HG03571 (cell line): ENCODE measurements around the gene CLMN.

ENCODE experiments used
- ATAC-seq: cut with Tn5 transposase; IDR thresholded peaks from one replicate; pipeline ENCODE4 v1.9.1; 2021; ENCODE audit not compliant: unreplicated experiment

Gene CLMN, protein sequence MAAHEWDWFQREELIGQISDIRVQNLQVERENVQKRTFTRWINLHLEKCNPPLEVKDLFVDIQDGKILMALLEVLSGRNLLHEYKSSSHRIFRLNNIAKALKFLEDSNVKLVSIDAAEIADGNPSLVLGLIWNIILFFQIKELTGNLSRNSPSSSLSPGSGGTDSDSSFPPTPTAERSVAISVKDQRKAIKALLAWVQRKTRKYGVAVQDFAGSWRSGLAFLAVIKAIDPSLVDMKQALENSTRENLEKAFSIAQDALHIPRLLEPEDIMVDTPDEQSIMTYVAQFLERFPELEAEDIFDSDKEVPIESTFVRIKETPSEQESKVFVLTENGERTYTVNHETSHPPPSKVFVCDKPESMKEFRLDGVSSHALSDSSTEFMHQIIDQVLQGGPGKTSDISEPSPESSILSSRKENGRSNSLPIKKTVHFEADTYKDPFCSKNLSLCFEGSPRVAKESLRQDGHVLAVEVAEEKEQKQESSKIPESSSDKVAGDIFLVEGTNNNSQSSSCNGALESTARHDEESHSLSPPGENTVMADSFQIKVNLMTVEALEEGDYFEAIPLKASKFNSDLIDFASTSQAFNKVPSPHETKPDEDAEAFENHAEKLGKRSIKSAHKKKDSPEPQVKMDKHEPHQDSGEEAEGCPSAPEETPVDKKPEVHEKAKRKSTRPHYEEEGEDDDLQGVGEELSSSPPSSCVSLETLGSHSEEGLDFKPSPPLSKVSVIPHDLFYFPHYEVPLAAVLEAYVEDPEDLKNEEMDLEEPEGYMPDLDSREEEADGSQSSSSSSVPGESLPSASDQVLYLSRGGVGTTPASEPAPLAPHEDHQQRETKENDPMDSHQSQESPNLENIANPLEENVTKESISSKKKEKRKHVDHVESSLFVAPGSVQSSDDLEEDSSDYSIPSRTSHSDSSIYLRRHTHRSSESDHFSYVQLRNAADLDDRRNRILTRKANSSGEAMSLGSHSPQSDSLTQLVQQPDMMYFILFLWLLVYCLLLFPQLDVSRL

DNA sequence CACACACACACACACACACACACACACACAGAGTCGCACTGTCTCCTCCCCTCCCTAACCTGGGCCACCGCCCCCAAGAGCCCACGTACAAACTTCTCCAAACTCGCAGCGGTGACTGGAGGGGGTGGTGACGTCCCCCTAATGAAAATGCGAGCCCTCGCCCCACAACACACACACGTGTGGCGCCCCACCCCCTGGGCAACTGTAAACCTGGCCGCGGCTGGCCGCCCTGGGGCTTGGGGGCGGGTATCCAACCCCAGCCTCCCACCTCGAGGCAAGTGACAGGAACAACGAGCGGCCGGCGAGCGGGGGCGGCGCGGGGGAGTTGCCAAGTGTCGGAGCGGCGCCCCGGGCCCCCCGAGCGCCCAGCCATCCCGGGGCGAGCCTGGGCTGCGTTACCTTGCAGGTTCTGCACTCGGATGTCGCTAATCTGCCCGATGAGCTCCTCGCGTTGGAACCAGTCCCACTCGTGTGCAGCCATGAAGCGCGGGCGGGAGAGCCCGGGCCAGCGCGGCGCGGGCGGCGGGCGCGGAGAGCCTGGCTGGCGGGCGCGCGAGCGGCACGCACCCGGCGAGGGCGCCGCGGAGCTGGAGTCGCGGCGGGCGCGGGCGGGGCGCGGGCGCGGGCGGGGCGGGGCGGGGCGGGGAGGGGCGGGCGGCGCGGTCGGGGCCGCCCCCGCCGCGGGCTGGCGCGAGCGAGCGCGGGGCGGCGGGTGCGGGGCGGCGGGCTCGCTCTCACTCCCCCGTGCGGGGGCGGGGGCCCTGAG, at the start of gene CLMN:
CLMN (minus strand) TSS at position 597 of the 766 bp plus-strand sequence; CDS start at position 481, 116 bp downstream.
- no peak for ATAC-seq

DNA sequence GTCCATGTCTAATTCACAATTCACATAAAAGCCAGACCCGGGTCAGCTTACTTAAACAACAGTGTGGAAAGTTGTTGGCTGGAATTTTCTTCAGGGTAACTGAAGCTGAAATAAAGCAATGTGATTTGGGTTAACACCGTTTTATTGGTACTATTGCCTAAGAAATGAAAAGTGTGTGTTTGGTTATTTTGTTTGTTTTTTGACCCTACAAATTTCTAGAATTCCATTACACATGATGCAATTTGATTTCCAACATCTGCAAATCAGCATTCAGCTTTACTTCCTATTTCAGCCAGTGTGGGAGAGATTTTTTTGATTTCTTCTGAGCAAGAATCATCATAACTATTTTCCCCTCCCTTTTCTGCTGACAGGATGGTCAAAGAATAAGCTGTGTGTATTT, 45.7 kb upstream of the CLMN start:
- ATAC-seq, result no peak

DNA sequence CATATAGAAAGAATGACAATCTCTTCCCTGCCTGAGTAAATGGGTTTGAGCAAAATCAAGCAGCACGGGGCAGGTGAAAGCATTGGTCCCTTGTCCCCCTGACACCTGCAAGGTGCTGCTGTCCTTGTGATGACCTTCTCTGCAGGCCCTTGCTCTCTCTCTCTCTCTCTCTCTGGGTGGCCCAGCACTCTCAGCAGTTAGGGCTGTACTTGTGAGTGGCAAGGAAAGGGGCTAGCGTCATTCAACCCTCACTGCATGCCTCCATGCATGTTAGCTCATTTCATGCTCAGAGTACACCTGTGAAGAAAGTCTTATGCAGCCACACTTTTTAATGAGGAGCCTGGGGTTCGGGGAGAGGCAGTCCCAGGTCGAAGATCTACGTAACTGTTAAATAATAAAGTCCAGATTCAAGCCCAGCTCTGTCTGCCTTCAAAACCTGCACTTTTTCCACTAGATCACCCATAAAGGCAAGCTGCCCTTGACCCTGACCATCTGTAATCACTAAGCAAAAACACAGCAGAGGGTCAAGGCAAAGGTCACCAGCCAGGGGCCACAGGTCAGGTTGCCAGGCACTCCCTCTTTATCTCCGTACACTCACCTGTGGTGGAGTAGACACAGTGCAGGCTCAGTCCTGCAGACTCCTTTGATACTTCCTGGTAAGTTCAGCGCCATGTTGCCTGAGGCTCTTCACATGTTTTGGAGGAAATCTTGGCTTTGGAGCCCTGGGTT, 44.9 kb upstream of the CLMN start:
- ATAC-seq, result no peak

DNA sequence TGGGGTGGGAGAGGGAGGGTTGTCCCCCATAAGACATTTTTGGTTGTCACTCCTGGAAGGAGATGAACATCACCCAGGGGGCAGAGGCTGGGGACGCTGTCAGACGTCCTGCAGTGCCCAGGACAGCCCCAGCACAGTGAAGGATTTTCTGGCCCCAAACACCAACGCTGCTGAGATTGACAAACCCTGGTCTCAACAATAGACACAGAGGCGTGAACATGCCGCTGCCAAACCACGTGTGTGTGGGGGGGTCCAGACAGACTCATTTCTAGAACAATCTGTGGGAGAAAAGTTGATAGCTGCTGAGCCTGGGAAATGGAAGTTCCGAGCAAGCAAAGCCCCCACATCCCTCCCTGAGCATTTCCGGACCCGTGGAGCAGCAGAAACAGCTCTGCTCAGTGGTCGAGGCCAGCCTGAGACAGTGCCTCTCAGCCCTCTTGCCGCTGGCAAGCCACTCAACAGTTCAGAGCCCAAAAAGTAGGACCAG, 43.8 kb upstream of the CLMN start:
- no peak for ATAC-seq

DNA sequence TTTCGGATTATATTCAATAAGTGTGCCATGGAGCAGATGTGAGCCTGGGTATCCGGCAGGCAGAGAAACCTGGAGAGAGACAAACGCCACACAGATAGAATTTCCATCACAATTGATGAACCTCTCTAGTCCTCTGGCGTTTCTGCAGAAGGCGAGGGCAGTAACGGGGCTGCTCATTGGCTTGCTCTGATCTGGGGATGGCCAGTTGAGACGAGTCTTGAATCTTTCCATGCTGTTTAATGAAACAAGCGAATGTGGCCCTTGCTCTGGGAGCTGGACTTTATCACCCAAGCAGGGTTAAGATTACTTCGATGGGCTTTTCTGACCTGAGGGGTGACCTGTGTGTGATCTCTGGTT, 42.4 kb upstream of the CLMN start:
- ATAC-seq, result no peak

GRCh38 chr14:95361373-95362137, 41.8 kb upstream of the CLMN start:
- ATAC-seq, result no peak

GRCh38 chr14:95360828-95361227, 41.1 kb upstream of the CLMN start:
- no peak for ATAC-seq

DNA sequence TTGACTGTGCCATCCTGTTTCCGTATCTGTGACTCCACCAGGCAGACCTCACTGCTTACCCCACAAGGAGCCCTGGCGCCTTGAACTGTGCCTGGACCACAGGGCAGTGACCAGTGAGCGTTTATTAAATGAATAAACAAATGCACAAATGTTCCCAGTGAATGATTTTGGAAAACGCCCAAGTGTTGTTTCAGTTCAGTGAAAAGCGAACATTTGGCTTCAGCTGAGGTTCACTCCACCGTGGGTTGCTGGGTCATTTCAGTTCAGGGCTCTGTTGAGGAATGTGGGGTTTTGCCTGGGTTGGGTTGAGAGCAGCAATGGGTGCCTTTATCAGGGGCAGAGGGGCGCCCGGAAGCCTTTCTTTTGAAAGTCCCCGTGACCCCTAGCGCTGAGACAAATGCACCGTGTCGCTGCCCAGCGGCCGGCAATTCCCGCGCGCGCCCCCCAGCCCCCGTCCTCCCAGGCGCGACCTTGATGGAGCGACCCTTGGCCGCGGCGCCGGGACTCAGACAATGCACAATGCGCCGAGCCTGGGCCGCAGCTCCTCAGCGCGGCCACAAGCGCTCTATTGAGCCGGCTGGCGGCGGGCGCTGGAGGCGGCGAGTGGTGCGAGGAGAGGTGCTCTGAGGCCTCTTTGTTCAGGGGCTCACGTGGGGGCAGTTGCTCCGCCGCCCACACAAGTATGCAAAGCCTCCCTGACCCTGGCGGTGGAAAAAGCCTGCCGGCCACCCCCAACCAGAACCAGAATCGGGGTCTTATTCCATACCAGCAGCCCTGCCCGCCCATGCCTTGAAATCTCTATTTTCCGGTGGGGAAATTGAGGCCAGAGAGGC, 40.5 kb upstream of the CLMN start:
- no peak for ATAC-seq

- no peak for ATAC-seq
These were observed 36.6 kb upstream of the CLMN start for GRCh38 chr14:95356245-95356869.

- no peak for ATAC-seq
These were observed 35.7 kb upstream of the CLMN start for GRCh38 chr14:95355422-95355821.

DNA sequence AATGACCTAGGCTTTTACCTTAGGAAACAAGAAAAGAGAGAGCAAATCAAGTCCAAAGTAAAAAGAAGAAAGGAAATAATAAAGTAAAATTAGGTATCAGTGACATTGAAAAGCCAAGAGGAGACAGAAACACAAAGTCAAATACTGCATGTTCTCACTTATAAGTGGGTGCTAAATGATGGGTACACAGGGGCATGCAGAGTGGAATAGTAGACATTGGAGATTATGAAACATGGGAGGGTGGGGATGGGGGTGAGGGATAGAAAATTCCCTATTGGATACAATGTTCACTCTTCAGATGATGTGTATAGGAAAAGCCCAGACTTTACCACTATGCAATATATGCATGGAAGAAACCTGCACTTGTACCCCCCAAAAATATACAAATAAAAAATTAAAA, 35.1 kb upstream of the CLMN start:
- ATAC-seq, result no peak

DNA sequence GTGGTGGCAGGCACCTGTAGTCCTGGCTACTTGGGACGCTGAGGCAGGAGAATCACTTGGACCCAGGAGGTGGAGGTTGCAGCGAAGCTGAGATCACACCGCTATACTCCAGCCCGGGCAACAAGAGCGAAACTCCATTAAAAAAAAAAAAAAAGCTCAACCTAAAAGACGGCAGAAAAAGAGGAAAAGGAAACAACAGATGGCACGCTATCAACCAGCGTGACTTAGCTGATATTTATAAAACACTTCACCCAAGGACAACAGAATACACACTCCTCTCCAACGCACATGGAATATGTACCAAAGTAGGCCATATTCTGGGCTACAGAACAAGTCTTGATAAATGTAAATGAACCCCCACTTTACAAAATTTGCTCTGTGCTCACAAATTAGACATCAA, 34.0 kb upstream of the CLMN start:
- ATAC-seq, result no peak

DNA sequence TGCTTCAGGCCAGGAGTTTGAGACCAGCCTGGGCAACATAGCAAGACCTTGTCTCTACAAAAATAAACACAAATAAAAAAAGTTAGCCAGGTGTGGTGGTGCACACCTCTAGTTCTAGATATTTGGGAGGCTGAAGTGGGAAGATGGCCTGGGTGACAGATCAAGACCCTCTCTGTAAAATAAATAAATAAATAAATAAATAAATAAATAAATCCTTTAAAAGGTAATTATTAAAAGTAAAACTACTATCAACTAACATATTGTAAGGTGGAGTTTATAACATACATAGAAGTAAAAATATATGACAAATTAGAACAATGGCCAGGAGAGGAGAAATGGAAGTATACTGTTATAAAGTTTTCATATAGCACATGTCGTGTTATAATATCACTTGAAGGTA, 33.3 kb upstream of the CLMN start:
- ATAC-seq, result no peak

- ATAC-seq, result no peak
These were observed 32.8 kb upstream of the CLMN start for GRCh38 chr14:95352481-95352880.

DNA sequence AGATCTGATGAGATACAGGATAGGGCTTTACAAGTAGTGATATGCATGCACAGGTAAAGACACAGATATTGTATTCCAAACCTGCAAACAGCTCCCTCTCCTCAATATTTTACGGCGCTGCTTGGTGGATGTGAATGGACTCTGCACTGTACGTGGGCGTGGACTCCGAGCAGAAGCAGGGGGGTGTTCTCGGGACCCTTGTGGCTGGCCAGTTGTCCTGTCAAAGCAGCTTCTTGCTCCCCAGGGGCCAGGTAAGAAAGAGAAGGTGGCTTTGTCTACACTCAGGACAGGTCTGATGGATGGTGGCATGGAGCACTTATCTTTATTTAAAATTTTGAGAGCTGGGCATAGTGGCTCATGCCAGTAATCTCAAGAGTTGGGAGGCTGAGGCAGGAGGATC, 29.5 kb upstream of the CLMN start:
- no peak for ATAC-seq

DNA sequence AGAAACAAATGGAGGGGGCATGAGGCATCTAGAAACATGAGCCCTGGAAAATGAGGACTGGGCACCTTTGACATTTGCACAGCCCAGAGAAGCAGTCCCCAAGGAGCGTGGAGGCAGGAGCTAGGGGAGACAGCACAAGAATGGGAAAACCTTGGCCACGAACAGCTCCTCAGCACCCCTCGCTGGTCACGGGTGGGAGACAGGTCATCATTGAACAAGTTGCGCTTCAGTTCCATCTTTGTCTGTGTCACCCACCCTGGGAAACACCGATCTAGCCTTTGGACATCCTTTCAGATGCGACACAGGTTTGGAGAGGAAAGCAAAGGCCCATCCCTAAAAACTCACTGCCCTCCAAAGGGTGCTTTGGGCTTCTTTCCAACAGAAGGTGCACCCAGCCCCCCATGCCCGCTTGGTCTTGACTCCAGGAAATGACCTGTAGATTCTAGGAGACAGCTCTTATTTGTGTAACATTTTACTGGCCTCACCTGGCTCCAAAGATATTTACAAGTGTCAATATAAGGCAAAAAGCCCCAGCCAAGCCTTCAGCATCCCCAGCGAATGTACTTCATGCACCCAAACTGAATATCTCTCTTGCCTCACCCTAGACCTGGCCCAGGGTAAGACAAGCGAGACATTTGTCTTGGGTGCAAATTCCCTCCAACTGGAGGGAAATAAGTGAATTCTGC, 28.8 kb upstream of the CLMN start:
- no peak for ATAC-seq

DNA sequence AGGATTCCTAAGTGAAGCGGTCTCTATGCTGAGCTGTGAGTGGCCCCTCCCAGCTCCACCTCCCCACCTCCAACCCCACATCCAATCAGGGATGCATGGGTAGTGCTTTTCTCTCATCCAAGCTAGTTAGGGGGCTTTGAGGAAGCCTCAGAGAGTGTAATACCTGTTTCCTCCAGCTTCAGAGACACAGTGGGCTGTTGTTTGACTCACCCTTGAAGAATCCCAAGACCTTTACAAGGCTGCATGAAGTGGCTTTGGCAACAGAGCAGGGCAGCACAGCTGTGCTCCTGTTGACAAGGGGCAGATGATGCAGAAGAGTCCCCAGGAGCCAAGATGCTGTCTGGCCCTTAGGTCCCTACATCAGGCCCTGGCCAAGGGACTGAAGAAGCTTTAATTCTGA, 27.1 kb upstream of the CLMN start:
- ATAC-seq, result no peak

GRCh38 chr14:95346266-95346665, 26.6 kb upstream of the CLMN start:
- ATAC-seq, result no peak
